ENCODE data around the gene PEX1. TPM values are rescaled to one million over a fixed set of nuclear protein-coding genes. Genes with fewer than 3 reads are reported as not detected.

PEX1 gene
- total and polyA plus RNA-seq, 9 of the 15 experiments (the other 6 are each of a cell fraction or from before 2014, with no cell fraction given) = 9.4 to 32.2 (median 19.9) TPM

DNA sequence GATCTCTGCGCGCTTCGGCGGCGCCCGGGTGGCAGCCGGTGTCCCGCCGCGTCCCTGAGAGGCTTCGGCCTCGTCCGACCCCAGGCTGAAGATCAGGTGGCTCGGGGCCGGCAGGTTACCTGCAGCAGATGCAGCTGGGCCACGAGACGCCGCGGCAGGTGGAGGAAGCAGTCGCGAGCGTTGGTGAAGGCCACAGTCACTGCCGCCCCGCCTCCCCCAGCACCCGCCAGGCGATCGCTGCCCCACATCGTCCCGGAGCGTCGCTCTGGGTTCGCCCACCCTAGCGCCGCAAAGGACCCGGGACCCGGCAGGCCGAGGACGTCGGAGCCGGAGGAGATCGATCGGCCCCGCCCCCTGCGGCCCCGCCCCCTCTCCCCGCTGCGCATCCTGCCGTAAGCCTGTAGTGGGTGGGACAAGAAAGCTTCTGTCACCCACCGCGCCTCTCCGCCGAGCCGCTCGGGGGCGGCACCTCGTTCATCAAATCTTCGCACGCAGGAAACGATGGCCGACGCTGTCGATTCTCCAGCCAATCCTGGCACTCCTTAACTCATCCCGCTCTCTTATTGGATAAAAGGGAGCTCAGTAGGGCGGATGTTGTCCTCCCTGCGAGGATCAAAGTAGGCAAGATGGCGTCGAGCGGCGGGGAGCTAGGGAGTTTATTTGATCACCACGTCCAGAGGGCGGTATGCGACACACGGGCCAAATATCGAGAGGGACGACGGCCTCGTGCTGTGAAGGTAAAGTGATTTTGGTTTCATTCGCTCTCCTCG lies at the start of gene PEX1, which contains the start of gene RBM48 (continued):
- no peak for TF ChIP-seq BRCA1 (IDR thresholded peaks at IDR 0.05)
- TF ChIP-seq BRCA1 (CRISPR knock-in tag; IDR thresholded peaks at IDR 0.05) = no peak
- TF ChIP-seq NR3C1 (CRISPR knock-in tag; IDR thresholded peaks at IDR 0.05) = no peak
- TF ChIP-seq BMI1 (IDR thresholded peaks at IDR 0.05; ENCODE audit: low read length) = 0 out of 2 replicates have a peak, but pooled peaks have one; percentile 39
- TF ChIP-seq ZNF778 (CRISPR knock-in tag; IDR thresholded peaks at IDR 0.05) = no peak
- TF ChIP-seq, protein P1, sequence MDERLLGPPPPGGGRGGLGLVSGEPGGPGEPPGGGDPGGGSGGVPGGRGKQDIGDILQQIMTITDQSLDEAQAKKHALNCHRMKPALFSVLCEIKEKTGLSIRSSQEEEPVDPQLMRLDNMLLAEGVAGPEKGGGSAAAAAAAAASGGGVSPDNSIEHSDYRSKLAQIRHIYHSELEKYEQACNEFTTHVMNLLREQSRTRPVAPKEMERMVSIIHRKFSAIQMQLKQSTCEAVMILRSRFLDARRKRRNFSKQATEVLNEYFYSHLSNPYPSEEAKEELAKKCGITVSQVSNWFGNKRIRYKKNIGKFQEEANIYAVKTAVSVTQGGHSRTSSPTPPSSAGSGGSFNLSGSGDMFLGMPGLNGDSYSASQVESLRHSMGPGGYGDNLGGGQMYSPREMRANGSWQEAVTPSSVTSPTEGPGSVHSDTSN (CRISPR knock-in tag; IDR thresholded peaks at IDR 0.05; ENCODE audit: low read depth) = no peak
- TF ChIP-seq, protein P1 (tag; conservative IDR thresholded peaks at IDR 0.05; ENCODE audit: low read depth) = peak; percentile 71
- no peak for TF ChIP-seq RBM17 (IDR thresholded peaks at IDR 0.05; ENCODE audit: borderline replicate concordance, low read depth, low read length)
- peak in 1 of 2 experiments; percentile 90; a peak in 2 of 4 replicates for TF ChIP-seq HDAC1 (IDR thresholded peaks at IDR 0.05)
- TF ChIP-seq, protein P2, sequence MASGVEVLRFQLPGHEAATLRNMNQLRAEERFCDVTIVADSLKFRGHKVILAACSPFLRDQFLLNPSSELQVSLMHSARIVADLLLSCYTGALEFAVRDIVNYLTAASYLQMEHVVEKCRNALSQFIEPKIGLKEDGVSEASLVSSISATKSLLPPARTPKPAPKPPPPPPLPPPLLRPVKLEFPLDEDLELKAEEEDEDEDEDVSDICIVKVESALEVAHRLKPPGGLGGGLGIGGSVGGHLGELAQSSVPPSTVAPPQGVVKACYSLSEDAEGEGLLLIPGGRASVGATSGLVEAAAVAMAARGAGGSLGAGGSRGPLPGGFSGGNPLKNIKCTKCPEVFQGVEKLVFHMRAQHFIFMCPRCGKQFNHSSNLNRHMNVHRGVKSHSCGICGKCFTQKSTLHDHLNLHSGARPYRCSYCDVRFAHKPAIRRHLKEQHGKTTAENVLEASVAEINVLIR (CRISPR knock-in tag; IDR thresholded peaks at IDR 0.05) = peak; percentile 51
- TF ChIP-seq SRSF1 (IDR thresholded peaks at IDR 0.05; ENCODE audit: low read depth, low read length) = no peak
- no peak for TF ChIP-seq MAFF (IDR thresholded peaks at IDR 0.05; ENCODE audit: low read length)
- TF ChIP-seq, protein P3, sequence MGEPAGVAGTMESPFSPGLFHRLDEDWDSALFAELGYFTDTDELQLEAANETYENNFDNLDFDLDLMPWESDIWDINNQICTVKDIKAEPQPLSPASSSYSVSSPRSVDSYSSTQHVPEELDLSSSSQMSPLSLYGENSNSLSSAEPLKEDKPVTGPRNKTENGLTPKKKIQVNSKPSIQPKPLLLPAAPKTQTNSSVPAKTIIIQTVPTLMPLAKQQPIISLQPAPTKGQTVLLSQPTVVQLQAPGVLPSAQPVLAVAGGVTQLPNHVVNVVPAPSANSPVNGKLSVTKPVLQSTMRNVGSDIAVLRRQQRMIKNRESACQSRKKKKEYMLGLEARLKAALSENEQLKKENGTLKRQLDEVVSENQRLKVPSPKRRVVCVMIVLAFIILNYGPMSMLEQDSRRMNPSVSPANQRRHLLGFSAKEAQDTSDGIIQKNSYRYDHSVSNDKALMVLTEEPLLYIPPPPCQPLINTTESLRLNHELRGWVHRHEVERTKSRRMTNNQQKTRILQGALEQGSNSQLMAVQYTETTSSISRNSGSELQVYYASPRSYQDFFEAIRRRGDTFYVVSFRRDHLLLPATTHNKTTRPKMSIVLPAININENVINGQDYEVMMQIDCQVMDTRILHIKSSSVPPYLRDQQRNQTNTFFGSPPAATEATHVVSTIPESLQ (CRISPR knock-in tag; IDR thresholded peaks at IDR 0.05) = peak; percentile 82
- TF ChIP-seq, protein P4, sequence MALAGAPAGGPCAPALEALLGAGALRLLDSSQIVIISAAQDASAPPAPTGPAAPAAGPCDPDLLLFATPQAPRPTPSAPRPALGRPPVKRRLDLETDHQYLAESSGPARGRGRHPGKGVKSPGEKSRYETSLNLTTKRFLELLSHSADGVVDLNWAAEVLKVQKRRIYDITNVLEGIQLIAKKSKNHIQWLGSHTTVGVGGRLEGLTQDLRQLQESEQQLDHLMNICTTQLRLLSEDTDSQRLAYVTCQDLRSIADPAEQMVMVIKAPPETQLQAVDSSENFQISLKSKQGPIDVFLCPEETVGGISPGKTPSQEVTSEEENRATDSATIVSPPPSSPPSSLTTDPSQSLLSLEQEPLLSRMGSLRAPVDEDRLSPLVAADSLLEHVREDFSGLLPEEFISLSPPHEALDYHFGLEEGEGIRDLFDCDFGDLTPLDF (CRISPR knock-in tag; IDR thresholded peaks at IDR 0.05) = 0 out of 2 replicates have a peak, but pooled peaks have one; percentile 59
- no peak for TF ChIP-seq TCFL5 (CRISPR knock-in tag; conservative IDR thresholded peaks at IDR 0.05)
- no peak for TF ChIP-seq RBM15 (IDR thresholded peaks at IDR 0.05; ENCODE audit: insufficient read depth, low read length)
- no peak for TF ChIP-seq HMG20B (CRISPR knock-in tag; IDR thresholded peaks at IDR 0.05)
- no peak for TF ChIP-seq SPI1 (IDR thresholded peaks at IDR 0.05; ENCODE audit: borderline replicate concordance, low read depth, low read length)
- TF ChIP-seq HNRNPL (IDR thresholded peaks at IDR 0.05; ENCODE audit: low read depth, low read length) = no peak

Measured in K562 (cell line).